Measurements from ENCODE around the gene PER2.

Gene PER2

DNA sequence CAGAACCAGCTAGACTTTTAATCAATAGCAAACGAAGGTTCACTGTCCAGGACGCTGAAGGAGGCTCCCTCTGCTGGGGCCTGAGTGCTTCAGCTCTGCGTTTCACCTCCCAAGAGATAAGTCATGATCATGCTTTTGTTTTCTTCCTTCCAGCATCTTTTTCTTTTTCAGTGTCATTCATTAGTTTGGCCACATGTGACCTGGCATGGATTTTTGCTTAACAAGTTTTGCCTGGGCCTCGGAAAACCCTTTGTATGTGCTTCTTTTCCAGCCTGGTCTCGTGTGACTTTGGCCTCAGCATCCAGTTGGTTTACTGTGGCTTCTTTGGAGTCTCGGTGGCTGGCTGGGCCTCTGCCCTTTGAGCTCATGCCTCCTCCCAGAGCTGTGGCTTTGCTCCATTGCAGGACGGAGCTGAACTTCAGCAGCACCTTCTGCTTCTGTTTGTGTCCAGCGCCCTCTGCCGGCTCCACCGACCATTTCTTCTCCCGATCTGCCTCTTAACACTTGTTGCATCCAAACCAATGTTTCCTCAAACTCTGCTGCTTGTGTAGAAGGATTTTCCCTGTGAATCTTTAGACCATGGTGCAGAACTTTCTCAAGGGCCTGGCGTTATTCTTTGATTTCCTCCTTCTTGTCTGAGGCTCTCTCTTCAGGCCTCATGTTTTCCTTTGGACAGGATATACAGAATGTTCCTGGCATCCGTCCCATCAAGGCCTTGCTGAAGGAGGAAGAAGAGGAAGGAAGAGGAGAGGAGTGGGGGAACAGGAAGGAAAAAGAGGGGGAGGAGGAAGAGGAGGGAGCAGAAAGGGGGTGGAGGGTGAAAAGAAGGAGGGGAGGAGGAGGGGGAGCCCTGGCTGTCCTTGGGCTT, 25.0 kb downstream of the PER2 start:
- peak; percentile 14 to 65 (median 18) for DNase-seq

DNA sequence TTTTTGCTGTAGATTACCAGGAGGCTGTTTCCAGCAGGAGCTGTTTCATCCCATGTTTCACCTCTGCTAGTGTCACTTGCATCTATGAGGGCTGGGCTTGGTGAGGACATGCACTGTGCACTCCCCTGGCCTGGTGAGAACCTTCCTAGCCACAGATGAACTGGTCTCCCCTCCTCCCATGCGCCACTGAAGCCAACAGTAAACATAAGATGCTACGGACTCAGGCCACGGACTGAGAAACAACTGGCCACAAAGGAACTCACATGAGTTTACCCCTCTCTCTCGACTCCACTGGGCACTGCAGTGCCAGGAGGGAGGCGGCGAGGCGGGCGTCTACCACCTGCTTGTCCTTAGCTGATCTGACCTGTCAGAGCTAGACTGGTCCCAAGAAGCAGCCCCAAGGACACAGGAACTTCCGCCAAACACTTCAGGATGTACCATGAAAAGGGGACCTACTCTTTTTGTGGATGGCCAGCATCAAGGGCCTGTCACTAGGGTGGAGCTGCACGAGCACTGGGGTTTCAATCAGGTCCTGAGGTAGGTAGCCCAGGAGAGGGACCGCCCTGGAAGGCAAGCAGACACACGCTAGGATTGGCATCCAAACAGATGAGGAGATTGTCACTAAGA, 25.8 kb downstream of the PER2 start:
- no peak for DNase-seq

DNA sequence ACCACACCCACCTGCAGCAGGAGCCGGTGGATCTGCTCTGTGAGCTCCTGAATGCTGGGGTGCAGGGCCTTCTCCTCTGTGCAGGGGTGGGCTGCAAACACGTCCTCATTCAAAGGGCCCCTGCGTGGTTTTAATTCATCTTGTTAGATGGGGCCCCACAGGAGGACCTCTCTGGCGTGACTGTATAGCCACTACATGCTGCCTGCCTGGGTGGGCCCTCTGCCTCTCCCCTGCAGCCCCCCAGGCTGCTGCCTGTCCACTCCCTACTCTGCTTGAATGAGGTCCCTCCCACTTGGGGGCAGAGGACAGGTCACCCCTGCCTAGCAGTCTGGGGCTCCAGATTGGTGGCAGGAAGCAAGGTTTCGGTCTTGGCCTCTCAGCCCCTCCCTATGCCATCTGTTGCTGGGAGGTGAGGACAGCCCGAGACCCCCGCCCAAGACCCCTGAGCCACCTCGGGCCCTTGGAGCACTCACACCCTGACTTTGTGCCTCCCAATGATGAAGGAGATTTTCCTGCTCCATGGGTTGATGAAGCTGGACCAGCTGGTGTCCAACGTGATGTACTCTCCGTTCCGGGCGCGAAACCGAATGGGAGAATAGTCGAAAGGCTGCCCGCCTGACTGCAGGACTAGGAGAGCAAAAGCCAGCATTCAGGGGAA, 26.6 kb downstream of the PER2 start:
- no peak for DNase-seq

DNA sequence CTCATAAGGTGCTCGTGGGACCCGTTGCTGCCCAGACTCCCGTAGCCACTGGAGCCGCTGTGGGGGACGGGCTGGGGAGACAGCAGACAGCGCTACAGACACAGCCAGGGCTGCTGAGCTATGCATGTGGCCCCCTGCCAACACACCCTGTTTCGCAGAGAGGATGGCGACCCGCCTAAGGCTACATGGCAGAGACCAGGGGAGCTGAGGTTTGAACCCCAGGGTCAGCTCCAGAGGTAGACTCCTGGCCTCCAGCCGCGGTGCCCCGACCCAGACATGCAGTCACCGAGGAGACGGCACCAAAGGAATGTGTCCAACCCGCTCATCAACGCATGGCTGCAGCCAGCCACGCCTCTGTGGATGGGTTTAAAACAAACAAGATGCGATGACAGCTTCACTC, 27.5 kb downstream of the PER2 start:
- DNase-seq: no peak

DNA sequence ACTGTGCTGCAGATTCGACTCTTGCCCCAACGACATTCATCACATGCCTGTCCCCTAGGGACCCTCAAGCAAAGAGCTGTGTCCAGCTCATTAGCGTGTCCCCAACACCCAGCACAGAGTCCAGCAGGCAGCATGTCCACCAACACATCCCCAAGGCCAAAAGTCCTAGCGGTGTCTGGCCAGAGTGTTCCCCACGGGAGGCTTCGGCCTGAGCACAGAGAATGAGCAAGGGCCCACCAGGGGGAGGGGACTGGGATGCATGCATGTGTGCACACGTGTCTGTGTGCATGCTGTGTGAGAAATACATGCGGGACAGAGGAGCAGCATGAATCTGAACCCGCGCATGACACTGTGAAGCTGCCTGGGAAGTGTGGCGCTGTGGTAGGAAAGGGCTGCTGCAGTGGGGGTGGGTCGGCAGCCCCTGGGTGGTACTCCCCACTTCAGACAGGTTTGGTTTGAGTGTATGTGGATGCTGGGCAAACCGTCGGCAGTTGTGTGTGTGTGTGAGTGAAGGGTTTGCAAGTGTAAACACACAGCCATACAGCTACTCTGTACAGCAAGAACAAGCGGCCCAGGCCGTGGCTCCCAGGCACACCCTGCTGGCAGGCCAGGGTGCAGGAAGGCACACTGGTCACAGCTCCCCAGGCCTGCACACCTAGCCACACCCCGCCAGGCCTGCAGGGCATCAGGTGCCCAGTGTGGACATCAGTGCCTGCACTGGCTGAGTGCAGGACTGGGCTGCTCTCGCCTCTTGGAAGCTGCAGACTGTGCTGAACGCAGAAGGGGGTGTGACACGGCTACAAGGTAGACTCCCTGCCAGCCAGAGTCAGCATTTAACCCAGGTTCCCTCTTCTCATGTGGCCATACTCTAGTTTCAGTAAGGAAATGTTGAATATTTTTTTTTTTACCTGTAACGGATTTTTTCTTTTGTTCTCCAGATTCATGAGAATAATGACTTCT, 29.1 kb downstream of the PER2 start:
- DNase-seq: no peak

DNA sequence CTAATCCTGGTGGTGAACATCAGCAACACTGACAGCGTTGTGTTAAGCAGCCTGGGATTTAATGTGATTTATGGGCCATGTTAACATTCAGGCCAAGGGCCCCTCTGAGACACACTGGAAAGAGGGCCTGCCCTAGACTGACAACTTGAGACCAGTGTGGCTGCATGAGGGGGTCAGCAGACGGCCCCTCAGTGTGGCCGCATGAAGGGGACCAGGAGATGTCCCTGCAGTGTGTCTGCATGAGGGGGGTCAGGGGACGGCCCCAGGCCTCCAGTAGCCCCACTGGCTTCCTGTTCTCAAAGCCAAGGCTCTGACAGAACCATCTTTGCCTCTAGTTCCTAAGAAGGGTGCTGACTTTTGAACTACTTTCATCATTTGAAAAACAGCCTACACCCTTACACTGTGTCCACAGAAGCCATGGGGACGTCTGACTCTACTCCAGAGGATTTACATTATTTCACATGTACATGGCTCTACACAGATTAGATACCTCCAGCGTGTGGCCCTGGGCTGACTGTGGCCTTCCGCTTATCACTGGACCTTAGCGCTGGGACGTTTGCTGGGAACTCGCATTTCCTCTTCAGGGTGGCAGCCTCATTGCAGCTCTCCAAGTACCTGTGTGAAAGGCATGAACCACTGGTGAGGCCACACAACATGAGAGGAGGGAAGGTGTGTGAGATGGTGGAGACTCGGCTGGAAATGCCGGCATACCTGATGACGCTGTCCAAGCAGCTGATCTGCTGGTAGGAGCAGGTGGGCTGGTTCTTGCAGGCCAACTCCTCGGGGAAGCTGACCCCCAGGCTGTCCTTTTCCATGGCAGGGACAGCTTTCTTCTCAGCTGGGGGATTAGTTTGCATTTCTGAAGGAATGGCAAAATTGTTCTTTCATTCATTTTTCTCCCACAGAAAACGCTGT, 30.4 kb downstream of the PER2 start:
- DNase-seq: no peak

DNA sequence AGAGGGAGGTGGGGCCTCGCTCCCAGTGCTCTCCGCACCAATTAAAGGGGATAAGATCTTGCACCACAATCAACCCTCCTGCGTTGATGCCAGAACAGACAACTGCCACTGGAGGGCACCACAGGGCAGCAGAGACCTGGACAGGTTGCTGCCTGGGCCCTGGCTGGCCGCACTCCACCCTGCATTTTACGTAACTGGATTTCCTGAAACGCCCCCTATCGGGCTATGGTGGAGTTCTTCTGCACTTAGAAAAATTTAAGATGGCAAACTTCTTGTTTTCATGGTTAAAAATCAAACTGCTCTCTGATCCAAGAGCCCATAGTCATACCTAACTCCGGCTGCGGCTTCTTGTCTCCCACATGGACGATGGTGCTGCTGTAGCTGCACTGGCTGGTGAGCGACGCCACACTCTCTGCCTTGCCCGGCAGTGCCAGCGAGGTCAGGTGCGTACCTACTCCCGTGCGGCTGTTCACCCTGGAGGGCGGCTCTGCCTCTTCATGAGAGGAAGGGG, 31.8 kb downstream of the PER2 start:
- DNase-seq: peak; percentile 71 to 90 (median 77)

DNA sequence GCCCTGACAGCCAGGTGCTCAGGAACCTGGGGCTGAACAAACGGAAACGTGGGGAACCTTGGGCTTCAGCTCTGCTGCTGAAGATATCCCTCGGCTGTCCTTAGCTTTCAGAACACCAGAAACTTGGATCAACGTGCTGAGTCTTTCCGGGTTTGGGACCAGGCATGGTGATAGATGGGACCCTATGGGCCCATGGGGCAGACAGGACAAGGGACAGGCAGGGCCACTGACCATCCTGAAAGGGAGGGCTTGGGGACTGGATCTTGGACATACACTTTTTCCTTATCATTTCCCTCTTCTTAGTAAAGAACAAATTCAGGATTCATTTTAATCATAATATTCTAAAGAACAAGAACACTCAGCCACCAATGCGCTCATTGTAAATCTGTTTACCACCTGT, 32.3 kb downstream of the PER2 start:
- no peak for DNase-seq

DNA sequence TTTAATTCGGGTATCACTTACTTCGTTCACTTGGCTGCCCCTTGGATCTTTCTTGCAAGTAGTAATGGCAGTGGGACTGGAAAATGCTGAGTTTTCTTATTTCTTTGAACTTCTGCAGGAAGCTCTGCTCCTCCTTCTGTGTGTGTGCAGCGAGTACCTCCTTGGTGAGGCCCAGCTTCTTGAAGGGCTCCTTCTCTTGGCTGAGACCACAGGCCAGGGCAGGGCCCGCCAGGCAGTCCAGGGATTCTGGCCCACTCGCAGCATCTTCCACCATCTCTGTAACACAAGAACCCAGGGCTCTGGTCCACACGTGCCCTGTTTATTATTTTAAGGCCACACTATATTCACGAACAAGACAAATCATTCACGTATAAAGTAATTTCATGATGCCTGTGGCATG, 32.8 kb downstream of the PER2 start:
- DNase-seq: no peak

DNA sequence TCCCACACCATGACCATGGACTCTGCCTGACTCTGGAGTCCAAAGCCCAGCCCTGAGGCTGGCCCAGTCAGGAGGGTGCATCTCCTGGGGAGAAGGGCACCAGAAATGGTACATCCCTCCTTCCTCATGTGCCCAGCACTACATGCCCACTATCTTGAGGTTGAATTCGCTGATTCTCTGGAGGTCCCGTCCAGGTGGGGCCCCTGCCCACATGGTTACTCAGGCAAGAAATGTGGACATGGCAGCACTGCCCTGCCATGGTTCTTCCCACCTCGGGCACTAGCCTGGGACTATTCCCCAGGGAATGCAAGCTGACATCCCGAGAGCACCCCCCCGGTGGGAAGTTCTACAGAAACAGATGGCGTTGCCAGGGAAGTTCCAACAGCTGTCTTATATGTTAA, 33.3 kb downstream of the PER2 start:
- no peak for DNase-seq

DNA sequence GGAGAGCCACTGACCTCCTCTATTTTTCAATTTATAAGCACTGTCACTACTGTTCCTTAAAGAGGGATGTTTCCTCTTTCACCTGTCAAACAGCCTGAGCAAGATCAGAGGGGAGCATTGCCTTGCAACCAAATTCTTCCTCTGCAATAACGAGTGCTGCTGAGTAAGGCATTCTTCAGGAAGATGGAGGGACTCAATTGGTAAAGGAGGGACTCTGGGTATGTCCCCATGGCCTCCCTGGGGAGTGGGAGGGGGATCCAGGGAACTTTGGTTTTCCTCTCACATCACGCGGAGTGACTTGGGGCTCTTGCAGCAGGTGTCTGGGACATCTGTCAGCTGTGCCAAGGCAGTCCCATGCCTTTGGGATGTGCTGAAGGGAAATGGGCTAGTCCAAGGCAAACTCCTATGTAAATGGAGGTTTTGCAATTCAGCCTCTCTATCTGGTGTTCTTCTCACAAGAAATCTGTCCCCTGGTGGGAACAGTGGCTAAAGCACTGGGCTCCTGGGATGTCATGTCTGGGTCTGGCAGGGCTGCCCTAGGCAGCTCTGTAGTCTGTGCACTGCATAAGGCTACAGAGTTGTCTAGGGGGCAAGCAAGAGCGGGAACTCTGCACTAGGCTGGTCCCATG, 34.2 kb downstream of the PER2 start:
- DNase-seq: no peak

DNA sequence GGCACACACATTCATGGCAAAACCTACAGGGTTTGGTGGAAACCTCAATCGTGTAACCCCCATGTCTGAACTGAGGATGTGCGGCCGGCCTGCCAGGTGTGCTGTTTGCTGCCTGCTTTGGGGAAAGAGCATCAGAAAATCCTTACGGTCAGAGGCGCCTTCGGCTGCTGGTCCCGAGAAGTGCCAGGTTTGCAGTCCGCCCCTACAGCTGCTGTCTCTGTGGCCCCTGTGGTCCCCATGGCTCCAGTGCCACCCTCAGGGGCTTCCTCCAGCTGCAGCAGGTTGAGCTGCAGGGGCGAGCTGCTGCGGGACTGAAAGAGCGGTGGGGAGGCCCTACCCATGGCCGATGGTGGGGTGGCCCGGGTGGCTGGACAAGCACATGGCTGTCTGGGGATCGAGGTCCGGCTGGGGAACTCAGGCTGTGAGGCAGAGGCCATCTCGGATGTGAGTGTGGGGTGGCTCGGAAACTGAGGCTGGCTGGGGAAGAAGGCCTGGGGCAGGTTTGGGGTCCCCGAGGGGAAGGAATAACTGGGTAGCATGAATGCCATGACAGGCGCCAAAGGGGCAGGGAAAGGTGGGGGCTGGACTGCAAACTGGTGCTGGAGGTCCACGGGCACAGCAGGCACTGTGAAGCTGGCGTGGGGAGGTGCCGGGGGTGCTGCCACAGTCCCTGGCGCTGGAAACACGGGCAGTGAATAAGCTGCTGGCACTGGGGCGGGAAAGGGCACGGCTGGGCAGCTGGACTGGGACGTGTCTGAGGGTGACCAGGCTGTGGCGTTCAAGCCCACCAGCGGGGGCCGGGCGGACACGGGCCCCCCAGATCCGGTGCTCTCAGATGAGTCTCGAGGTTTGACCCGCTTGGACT, 35.4 kb downstream of the PER2 start:
- no peak for DNase-seq

DNA sequence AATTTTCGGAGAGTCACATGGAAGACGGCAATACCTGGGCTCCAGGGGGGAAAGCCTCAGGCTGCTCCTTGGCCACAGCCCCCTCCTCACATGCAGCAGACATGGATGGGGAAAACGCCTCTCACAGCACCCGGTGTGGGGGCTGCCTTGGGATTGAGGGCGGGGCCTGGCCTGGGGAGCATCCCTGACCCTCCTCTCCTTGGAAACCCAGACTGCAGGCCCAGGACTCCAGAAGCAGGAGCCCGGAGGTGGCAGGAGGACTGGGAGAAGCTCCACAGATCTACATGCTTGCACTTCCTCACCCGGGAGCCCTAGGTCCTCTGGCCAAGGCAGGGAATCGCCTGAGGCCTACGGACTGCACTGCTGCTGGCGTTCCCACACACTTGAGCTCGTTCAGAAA, 36.4 kb downstream of the PER2 start:
- DNase-seq: no peak

DNA sequence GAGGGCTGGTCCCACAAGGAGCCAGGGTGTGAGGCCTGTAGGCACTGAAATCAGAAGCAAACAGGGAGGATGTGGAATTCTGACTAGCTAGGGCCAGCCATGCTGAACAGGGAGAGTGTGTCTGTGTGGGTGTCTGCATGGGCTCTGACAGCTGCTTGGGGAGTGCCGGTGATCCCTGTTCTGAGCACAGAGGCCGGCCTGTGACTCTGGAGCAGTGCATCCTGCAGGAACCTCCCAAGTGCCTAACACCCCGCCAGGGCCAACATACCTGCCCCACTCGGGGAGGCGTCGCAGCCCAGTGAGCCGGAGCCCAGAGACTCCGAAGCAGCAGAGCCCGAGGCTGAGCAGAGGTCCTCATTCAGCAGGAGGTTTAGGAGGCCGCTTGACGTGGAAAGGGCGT, 37.1 kb downstream of the PER2 start:
- no peak for DNase-seq

DNA sequence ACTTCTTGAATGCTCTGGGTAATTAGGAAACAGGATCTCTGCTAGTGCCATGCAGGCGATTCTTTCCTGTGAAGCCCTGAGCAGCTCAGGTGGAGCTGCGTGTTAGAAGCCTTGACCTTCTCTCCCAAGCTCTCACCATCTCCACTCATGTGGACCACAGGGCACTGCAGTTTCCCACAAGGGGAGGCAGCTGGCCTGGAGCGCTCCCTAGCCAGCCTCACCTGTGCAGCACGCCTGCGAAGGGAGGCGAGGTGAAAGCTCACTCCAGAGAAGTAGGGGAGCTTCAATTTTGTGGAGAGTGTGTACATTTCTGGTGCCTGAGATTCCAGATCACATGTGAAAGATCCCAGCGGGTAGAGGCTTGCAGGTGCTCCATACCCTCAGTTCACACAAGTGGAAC, 37.5 kb downstream of the PER2 start:
- no peak for DNase-seq

DNA sequence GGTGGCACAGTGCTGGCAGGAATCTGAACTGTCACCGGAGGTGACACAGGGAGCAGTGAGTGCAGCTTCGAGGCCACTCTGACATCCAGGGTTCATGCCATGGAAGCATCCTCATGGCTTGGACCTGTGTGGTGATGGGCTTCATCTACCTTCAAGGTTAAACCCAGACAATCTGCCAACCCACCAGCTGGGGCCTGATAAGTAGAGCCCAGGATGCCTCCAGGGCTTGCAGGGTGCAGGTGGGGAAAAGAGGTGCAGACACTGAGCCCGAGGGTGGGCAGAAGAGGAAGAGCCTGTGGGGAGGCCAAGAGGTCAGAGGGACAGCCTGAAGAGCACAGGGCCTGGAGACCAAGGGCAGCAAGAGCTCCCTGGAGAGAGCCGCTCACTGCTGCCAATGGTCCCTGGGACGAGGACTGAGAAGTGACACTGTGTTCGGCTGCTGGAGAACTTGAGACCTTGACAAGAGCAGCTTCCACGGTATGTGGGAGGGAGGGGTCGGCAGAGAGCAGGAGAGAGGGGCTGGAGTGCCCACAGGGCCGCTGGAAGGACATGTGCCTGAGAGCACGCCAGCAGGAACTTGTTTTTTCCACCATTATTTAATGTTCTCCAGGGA, 40.5 kb downstream of the PER2 start:
- DNase-seq: no peak

DNA sequence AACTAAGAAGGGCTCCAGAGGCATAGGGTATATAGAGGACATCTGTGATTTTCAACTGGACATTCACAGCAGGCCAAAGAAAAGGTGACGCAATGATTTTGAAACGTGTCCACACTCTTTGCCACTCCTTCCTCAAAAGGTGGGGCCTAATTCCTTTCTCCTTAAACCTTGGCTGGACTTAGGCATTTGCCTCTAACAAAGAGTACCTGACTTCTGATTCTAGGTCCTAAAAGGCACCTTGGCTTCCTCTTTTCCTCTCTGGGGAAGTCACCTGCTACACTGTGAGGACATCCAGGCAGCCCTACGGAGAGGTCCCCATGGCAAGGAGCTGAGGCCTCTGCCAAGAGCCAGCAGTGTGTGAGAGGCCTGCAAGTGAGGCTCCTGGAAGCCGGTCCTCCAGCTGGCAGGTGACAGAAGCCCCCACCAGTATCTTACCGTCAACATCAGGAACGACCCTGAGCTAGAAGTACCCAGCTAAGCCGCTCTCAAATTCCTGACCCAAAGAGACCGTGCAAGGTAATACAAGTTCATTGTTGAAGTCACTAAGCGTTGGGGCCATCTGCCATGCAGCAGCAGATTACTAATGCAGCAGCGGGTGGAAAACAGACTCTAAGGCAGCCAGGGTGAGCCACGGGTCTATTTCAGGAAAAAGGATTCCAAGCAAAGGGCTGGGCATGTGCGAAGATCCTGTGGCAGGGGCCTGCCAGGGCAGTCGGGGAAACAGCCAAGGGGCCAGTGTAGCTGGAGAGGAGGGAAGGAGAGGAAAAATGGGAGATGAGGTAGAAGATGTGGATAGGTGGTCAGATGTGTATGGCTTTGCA, 41.2 kb downstream of the PER2 start:
- DNase-seq: no peak

DNA sequence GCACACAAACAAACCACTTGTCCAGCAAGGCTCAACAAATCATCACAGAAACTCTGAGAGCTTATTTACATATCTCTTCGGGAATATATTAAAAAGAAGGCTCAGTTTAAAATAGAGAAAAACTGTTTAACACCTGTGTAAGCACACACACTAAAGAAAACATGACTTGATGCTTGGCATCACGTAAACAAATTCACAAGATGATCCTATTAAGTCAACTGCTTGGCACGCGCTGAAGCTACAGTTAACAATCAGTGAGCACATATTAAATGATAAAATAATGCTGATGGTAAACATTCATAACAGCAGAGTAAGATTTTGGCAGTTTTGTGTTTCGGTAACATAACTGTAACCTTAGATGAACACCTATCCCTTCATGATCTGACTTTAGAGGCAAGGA, 44.3 kb downstream of the PER2 start:
- no peak for DNase-seq

All from NCI-H1417 (cell line).